GM19463 (cell line): ENCODE results near the gene USP3.
A peak's percentile ranks its signal among the peaks of the same experiment; 100 is the strongest.
"Not testable (repeated sequence)": the region's sequence is repeated elsewhere in the genome, so short reads cannot be mapped to it uniquely, and the experiment has no call there.

Experiments used
- ATAC-seq: cut with Tn5 transposase; IDR thresholded peaks from one replicate; pipeline ENCODE4 v1.9.1; 2021; ENCODE audit warnings: mild to moderate bottlenecking, moderate library complexity; ENCODE audit not compliant: unreplicated experiment

The USP3 gene

GRCh38 chr15:63509955-63510940 lies 5.9 kb downstream of the USP3 start:
- ATAC-seq: no peak

GRCh38 chr15:63512148-63512547 lies 7.8 kb downstream of the USP3 start:
- ATAC-seq: no peak

GRCh38 chr15:63513271-63513670 lies 8.9 kb downstream of the USP3 start:
- no peak for ATAC-seq

- no peak for ATAC-seq
Measured at GRCh38 chr15:63513728-63514127, 9.3 kb downstream of the USP3 start.

- no peak for ATAC-seq
Measured at GRCh38 chr15:63514531-63514943, 10.1 kb downstream of the USP3 start.

GRCh38 chr15:63517202-63517601 lies 12.8 kb downstream of the USP3 start:
- ATAC-seq: no peak

- no peak for ATAC-seq
Measured at GRCh38 chr15:63517628-63518027, 13.2 kb downstream of the USP3 start.

GRCh38 chr15:63519041-63519440 lies 14.6 kb downstream of the USP3 start:
- no peak for ATAC-seq

- no peak for ATAC-seq
Measured at GRCh38 chr15:63519548-63520178, 15.3 kb downstream of the USP3 start.

GRCh38 chr15:63520462-63520861 lies 16.1 kb downstream of the USP3 start:
- not testable (repeated sequence) for ATAC-seq

- ATAC-seq: no peak
Measured at GRCh38 chr15:63522225-63522578, 17.8 kb downstream of the USP3 start.

- no peak for ATAC-seq
Measured at GRCh38 chr15:63523306-63523990, 19.1 kb downstream of the USP3 start.

GRCh38 chr15:63524316-63525015 lies 20.1 kb downstream of the USP3 start:
- no peak for ATAC-seq

- ATAC-seq: no peak
Measured at GRCh38 chr15:63526401-63526800, 22.0 kb downstream of the USP3 start.

- no peak for ATAC-seq
Measured at GRCh38 chr15:63528138-63528659, 23.8 kb downstream of the USP3 start.

- no peak for ATAC-seq
Measured at GRCh38 chr15:63530235-63530634, 25.8 kb downstream of the USP3 start.

GRCh38 chr15:63530752-63531299 lies 26.4 kb downstream of the USP3 start:
- peak; percentile 58 for ATAC-seq

GRCh38 chr15:63531586-63531985 lies 27.2 kb downstream of the USP3 start:
- no peak for ATAC-seq

- ATAC-seq: no peak
Measured at GRCh38 chr15:63532307-63532744, 27.9 kb downstream of the USP3 start.

GRCh38 chr15:63534888-63535287 lies 30.5 kb downstream of the USP3 start:
- not testable (repeated sequence) for ATAC-seq
